ENCODE results near the gene MYH7.

Gene MYH7

DNA sequence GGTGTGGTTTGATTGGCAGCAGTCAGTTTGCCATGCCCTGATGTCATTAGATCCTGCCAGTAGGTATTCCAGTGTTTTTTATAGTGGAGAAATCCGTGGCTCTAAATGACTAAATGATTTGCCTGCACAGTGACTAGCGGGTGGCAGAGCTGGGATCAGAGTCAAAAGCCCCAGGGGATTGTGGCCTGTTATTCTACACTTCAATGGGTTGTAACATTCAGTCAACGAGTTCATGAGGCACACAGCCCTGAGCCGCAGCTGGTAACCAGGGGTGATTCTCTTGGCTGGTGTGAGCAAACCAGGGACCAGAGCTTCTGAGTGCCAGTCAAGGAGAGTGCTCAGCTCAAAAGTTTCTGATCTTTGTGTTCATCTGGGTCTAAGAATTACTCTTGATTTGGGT lies 29.2 kb downstream of the MYH7 start:
- Histone ChIP-seq H3K27ac (no peak overlapping the region), H3K27me3 (no peaks in the 10 kb centered on the region), H3K4me1 (ENCODE audit: control insufficient read depth in 1 of 2, insufficient read depth in 1 of 2, low read depth in 1 of 2, low read length in 1 of 2) (no peaks in the 10 kb centered on the region), H3K4me3 (ENCODE audit: low read depth in 1 of 2, low read length in 1 of 2) (no peak overlapping the region), H3K9me3 (no peaks in the 10 kb centered on the region), H3K36me3 (no peaks in the 10 kb centered on the region)
- TF ChIP-seq, protein P1, sequence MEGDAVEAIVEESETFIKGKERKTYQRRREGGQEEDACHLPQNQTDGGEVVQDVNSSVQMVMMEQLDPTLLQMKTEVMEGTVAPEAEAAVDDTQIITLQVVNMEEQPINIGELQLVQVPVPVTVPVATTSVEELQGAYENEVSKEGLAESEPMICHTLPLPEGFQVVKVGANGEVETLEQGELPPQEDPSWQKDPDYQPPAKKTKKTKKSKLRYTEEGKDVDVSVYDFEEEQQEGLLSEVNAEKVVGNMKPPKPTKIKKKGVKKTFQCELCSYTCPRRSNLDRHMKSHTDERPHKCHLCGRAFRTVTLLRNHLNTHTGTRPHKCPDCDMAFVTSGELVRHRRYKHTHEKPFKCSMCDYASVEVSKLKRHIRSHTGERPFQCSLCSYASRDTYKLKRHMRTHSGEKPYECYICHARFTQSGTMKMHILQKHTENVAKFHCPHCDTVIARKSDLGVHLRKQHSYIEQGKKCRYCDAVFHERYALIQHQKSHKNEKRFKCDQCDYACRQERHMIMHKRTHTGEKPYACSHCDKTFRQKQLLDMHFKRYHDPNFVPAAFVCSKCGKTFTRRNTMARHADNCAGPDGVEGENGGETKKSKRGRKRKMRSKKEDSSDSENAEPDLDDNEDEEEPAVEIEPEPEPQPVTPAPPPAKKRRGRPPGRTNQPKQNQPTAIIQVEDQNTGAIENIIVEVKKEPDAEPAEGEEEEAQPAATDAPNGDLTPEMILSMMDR (IDR thresholded peaks at IDR 0.05) = no peak

DNA sequence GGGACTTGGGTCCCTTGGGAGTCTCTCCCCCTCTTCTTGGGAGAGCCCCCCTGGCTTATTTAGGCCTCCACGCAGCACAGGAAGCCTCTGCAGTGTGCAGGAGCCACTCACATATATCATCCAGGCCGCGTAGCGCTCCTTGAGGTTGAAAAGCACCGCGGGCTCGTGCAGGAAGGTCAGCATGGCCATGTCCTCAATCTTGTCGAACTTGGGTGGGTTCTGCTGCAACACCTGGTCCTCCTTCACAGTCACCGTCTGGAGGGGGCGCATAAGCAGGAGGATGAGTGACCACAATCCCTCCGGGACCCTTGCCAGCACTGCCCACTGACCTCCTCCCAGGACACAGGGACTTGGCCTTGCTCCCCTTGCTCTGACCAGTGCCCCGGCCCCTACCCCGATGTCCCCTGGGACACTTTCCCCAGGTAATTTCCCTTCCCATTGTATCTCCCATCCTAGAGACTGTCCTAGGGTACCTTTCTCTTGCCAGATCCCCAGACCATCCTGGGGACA lies 29.9 kb downstream of the MYH7 start:
- no peaks in the 10 kb centered on the region for H3K27me3 ChIP-seq
- H3K4me1 ChIP-seq (ENCODE audit: control insufficient read depth in 1 of 2, insufficient read depth in 1 of 2, low read depth in 1 of 2, low read length in 1 of 2) = no peaks in the 10 kb centered on the region
- no peak overlapping the region for H3K27ac ChIP-seq
- no peaks in the 10 kb centered on the region for H3K36me3 ChIP-seq
- no peaks in the 10 kb centered on the region for H3K9me3 ChIP-seq
- no peak overlapping the region for H3K4me3 ChIP-seq (ENCODE audit: low read depth in 1 of 2, low read length in 1 of 2)
- TF ChIP-seq, protein P1 (IDR thresholded peaks at IDR 0.05) = no peak

DNA sequence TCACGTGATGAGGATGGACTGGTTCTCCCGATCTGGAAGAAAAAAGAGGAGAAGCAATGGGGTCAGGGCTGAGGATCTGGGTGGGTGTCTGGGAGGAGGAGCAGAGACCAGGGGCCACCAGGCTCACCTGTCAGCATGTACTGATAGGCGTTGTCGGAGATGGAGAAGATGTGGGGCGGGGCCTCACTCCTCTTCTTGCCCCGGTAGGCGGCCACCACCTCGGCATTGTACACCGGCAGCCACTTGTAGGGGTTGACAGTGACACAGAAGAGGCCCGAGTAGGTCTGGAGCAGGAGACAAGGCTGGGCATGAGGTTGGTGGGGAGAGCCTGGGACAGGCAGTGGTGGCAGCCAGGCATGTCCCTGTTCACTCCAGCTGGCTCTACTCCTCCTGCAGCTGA lies 30.4 kb downstream of the MYH7 start:
- Histone ChIP-seq H3K36me3 (no peaks in the 10 kb centered on the region), H3K27me3 (no peaks in the 10 kb centered on the region), H3K9me3 (no peaks in the 10 kb centered on the region), H3K4me1 (ENCODE audit: control insufficient read depth in 1 of 2, insufficient read depth in 1 of 2, low read depth in 1 of 2, low read length in 1 of 2) (no peaks in the 10 kb centered on the region), H3K27ac (no peak overlapping the region), H3K4me3 (ENCODE audit: low read depth in 1 of 2, low read length in 1 of 2) (no peak overlapping the region)
- TF ChIP-seq, protein P1 (IDR thresholded peaks at IDR 0.05) = no peak

DNA sequence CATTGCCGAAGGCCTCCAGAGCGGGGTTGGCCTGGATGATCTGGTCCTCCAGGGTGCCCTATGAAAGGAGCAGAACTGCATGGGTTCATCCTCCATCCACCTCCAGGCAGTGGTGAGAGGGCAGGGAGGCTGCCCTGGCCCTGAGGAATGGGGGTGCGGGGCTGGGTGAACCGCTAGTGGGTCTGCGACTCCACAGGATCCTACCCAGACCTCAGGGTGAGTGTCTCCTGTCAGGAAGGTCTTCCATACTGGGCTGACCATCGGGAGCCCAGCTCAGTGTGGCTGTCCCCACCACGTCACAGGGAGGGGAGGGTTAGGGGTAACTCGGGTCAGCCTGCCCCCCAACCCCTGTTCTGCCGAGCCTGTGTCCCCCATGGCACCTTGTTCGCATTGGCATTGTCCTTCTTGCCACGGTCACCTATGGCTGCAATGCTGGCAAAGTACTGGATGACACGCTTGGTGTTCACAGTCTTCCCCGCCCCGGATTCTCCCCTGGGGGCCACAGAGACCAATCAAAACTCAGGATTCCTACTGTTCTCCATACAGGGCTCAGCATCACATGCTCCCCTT lies 31.0 kb downstream of the MYH7 start:
- Histone ChIP-seq H3K36me3 (no peaks in the 10 kb centered on the region), H3K27me3 (no peaks in the 10 kb centered on the region), H3K9me3 (no peaks in the 10 kb centered on the region), H3K4me3 (ENCODE audit: low read depth in 1 of 2, low read length in 1 of 2) (no peak overlapping the region), H3K27ac (no peak overlapping the region), H3K4me1 (ENCODE audit: control insufficient read depth in 1 of 2, insufficient read depth in 1 of 2, low read depth in 1 of 2, low read length in 1 of 2) (no peaks in the 10 kb centered on the region)
- TF ChIP-seq, protein P1 (IDR thresholded peaks at IDR 0.05) = no peak

DNA sequence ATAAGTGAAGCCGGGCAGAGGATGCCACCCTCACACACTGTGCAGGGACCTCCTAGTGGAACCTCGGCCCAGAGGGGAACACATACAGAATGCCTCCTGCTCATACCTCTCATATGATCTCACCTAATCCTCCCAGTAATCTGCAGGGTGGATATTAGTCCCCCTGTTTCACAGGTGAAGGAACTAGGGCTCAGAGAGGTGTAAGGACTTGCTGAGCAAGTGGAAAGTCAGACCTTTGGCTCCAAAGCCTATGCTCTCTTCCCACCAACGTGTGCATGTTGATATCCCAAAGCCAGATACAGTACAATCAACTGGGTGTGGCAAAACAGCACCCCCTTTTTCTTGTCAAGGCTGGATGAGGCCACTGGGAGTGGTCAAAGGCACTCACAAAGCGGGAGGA lies 31.6 kb downstream of the MYH7 start:
- H3K27ac ChIP-seq = no peak overlapping the region
- TF ChIP-seq, protein P1 (IDR thresholded peaks at IDR 0.05) = no peak
- no peaks in the 10 kb centered on the region for H3K27me3 ChIP-seq
- no peaks in the 10 kb centered on the region for H3K4me1 ChIP-seq (ENCODE audit: control insufficient read depth in 1 of 2, insufficient read depth in 1 of 2, low read depth in 1 of 2, low read length in 1 of 2)
- no peaks in the 10 kb centered on the region for H3K36me3 ChIP-seq
- no peaks in the 10 kb centered on the region for H3K9me3 ChIP-seq
- H3K4me3 ChIP-seq (ENCODE audit: low read depth in 1 of 2, low read length in 1 of 2) = no peak overlapping the region

DNA sequence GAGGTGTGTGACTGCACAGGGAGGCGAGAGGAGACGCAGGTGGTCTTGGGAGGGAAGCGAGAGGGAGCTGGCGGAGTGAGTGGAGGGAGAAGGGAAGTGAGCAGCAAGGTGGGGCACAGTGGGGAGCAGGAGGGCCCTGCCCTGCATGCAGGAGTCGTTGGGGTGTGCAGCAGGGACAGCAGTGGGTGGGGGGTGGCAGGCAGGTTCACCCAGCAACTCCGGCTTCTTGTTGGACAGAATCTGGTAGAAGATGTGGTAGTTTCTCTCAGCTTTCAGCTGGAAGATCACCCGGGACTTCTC lies 32.4 kb downstream of the MYH7 start:
- H3K9me3 ChIP-seq = no peaks in the 10 kb centered on the region
- H3K27ac ChIP-seq = no peak overlapping the region
- no peak overlapping the region for H3K4me3 ChIP-seq (ENCODE audit: low read depth in 1 of 2, low read length in 1 of 2)
- no peaks in the 10 kb centered on the region for H3K4me1 ChIP-seq (ENCODE audit: control insufficient read depth in 1 of 2, insufficient read depth in 1 of 2, low read depth in 1 of 2, low read length in 1 of 2)
- no peaks in the 10 kb centered on the region for H3K36me3 ChIP-seq
- TF ChIP-seq, protein P1 (IDR thresholded peaks at IDR 0.05) = no peak
- H3K27me3 ChIP-seq = no peaks in the 10 kb centered on the region

Measured in neutrophil (primary cell).